HepG2 (cell line): ENCODE measurements around the gene PRR33. TPM values are rescaled to one million over a fixed set of nuclear protein-coding genes. Genes with fewer than 3 reads are reported as not detected.

Source experiments
- ATAC-seq: fragments of 200-7000 bp; cut with Tn5 transposase; 3 replicates; pipeline ENCODE4 v1.9.1; 2020; ENCODE audit warnings: mild to moderate bottlenecking, moderate library complexity
- BruUV-seq: library from RNA; stranded (reverse); fragments of 400-500 nt; replicated peaks from 2 replicates; lab custom pipeline; 2021; lab: Mats Ljungman, UMichigan
- CTCF ChIA-PET: fragments of 300-600 bp; formaldehyde crosslinking; extraction: SDS; loops from one replicate; lab custom pipeline; 2021; ENCODE audit warnings: low total read pairs, inconsistent platforms, low intra/inter-chr PET ratio; lab: Yijun Ruan, JAX
- POLR2A ChIA-PET: fragments of 350-600 bp; sonication (Branson Sonifier 250); formaldehyde crosslinking; loops from one replicate; lab custom pipeline; 2020; ENCODE audit warnings: antibody characterized with exemption, inconsistent platforms; lab: Yijun Ruan, JAX
- DNase-seq: peaks from one replicate; pipeline ENCODE4 v3.0.0-alpha.2; 2015; ENCODE audit warnings: low spot score
- FAIRE-seq: peaks from 3 replicates; lab custom pipeline; 2011; peaks lifted over from hg19 to GRCh38; lab: Jason Lieb, UNC
- H2AFZ ChIP-seq: one replicate; pipeline ENCODE4 v1.6.1; 2011; ENCODE audit warnings: low read length, inconsistent platforms
- H3K27ac ChIP-seq: fragments of 300-600 bp; 3 replicates; pipeline ENCODE4 v1.8.0; 2011; ENCODE audit warnings: mixed run types, mild to moderate bottlenecking, mixed read lengths, low read length, inconsistent platforms; ENCODE audit not compliant: insufficient read depth; ENCODE audit errors: extremely low read length
- H3K27me3 ChIP-seq, 2 experiments: fragments of 200-600 bp in 1 of 2; 2 replicates in 1 of 2; 3 replicates in 1 of 2; pipeline versions ENCODE4 v1.6.0 to v1.8.0; 2011; ENCODE audit warnings: low read length in 2 of 2, mild to moderate bottlenecking in 2 of 2, moderate library complexity in 2 of 2, inconsistent platforms in 1 of 2; ENCODE audit not compliant: insufficient read depth in 2 of 2, control insufficient read depth in 1 of 2
- H3K36me3 ChIP-seq, 2 experiments: fragments of 200-600 bp in 1 of 2; replicated peaks in 1 of 2; 2 replicates in 1 of 2; 3 replicates in 1 of 2; pipeline versions ENCODE4 v1.5.1 to v1.8.0; 2011; ENCODE audit warnings: low read length in 2 of 2, inconsistent platforms in 1 of 2; ENCODE audit not compliant: insufficient read depth in 2 of 2, control insufficient read depth in 1 of 2
- H3K4me1 ChIP-seq: 2 replicates; pipeline ENCODE4 v1.5.1; 2012; ENCODE audit warnings: low read length, inconsistent platforms; ENCODE audit not compliant: insufficient read depth
- H3K4me2 ChIP-seq: 2 replicates; pipeline ENCODE4 v1.6.0; 2011; ENCODE audit warnings: low read depth, low read length, inconsistent platforms
- H3K4me3 ChIP-seq, 3 experiments: fragments of 200-600 bp in 1 of 3; sonication (generic), shearing (Covaris generic) in 1 of 3; replicated peaks in 1 of 3; 2 replicates each; pipeline ENCODE4 v1.5.1; 2011 to 2016; ENCODE audit warnings: low read length in 3 of 3, inconsistent platforms in 2 of 3, low read depth in 2 of 3, mild to moderate bottlenecking in 2 of 3, control low read depth in 1 of 3, mixed read lengths in 1 of 3; ENCODE audit not compliant: insufficient read depth in 1 of 3
- H3K79me2 ChIP-seq: one replicate; pipeline ENCODE4 v1.6.1; 2011; ENCODE audit warnings: low read length, inconsistent platforms; ENCODE audit not compliant: insufficient read depth
- H3K9ac ChIP-seq: 2 replicates; pipeline ENCODE4 v1.6.0; 2011; ENCODE audit warnings: mild to moderate bottlenecking, low read depth, low read length, inconsistent platforms; ENCODE audit not compliant: insufficient read depth
- H3K9me3 ChIP-seq: 2 replicates; pipeline ENCODE4 v1.5.1; 2012; ENCODE audit warnings: mild to moderate bottlenecking, low read length
- H4K20me1 ChIP-seq: 2 replicates; pipeline ENCODE4 v1.6.0; 2011; ENCODE audit warnings: inconsistent platforms, mild to moderate bottlenecking, low read length, moderate library complexity; ENCODE audit not compliant: insufficient read depth
- HCFC1 ChIP-seq: fragments of 150-350 bp; IDR thresholded peaks from 2 replicates; pipeline ENCODE4 v1.6.1; 2014; ENCODE audit warnings: low read depth, low read length
- ZNF484 ChIP-seq: sonication (generic); formaldehyde crosslinking; IDR thresholded peaks from 2 replicates; pipeline ENCODE4 v1.5.1; 2020; ENCODE audit warnings: mild to moderate bottlenecking, low read depth, missing genetic modification reagents, borderline replicate concordance
- ZSCAN22 ChIP-seq: sonication (generic); formaldehyde crosslinking; IDR thresholded peaks from 2 replicates; pipeline ENCODE4 v1.4.0; 2020; ENCODE audit warnings: mild to moderate bottlenecking, missing genetic modification reagents
- WGBS: methylation state at CpG from one replicate; pipeline ENCODE4 v1.1.6; 2017; ENCODE audit warnings: low lambda C conversion rate; 5-methylcytosine and 5-hydroxymethylcytosine counted together
- in situ Hi-C: cut with HindIII; loops from 2 replicates; pipeline ENCODE4 v1.10.0; 2017; ENCODE audit warnings: low pct_unique_long_range_greater_than_20kb; ENCODE audit not compliant: extremely low pct_ligation_motif_present
- intact Hi-C: fragments of 100-400 bp; cut with micrococcal nuclease; formaldehyde crosslinking; loops from one replicate; pipeline ENCODE4 v1.10.0; 2022; ENCODE audit not compliant: unreplicated experiment
- polyA plus RNA-seq, 8 experiments: library from polyadenylated mRNA; depleted of rRNA in 3 of 8; stranded (reverse) in 7 of 8; unstranded in 1 of 8; fragments of >200 nt; fragmentation: Illumina TruSeq in 4 of 8; extraction: Trizol in 4 of 8; gene quantifications; 2 replicates each; pipeline versions ENCODE4 v1.2.1 to v1.2.3, GENCODE V29; 2011 to 2016; ENCODE audit warnings: low read depth in 4 of 8, missing spikeins in 1 of 8, mixed read lengths in 1 of 8; ENCODE audit not compliant: insufficient read depth in 1 of 8
- total RNA-seq, 5 experiments: library from RNA; depleted of rRNA; stranded (reverse); fragments of >200 nt; fragmentation: Illumina TruSeq; extraction: Trizol; gene quantifications; 2 replicates each; pipeline ENCODE4 v1.2.3, GENCODE V29; 2016; ENCODE audit warnings: low read depth in 1 of 5
- TF ChIP-seq, protein P1 (sequence below): sonication (generic); formaldehyde crosslinking; IDR thresholded peaks from 2 replicates; pipeline ENCODE4 v1.8.1; 2023; ENCODE audit warnings: mild to moderate bottlenecking, missing genetic modification reagents
- TF ChIP-seq, protein P2 (sequence below): sonication (generic); formaldehyde crosslinking; IDR thresholded peaks from 2 replicates; pipeline ENCODE4 v1.8.0; 2022; ENCODE audit warnings: mild to moderate bottlenecking, missing genetic modification reagents, borderline replicate concordance
- TF ChIP-seq, protein P3 (sequence below): sonication (generic); formaldehyde crosslinking; IDR thresholded peaks from 2 replicates; pipeline ENCODE4 v1.5.0; 2020; ENCODE audit warnings: mild to moderate bottlenecking, missing genetic modification reagents

Gene PRR33
- total and polyA plus RNA-seq, 2 of the 13 experiments (the other 11 are each of a cell fraction or from before 2014, with no cell fraction given): not detected

DNA sequence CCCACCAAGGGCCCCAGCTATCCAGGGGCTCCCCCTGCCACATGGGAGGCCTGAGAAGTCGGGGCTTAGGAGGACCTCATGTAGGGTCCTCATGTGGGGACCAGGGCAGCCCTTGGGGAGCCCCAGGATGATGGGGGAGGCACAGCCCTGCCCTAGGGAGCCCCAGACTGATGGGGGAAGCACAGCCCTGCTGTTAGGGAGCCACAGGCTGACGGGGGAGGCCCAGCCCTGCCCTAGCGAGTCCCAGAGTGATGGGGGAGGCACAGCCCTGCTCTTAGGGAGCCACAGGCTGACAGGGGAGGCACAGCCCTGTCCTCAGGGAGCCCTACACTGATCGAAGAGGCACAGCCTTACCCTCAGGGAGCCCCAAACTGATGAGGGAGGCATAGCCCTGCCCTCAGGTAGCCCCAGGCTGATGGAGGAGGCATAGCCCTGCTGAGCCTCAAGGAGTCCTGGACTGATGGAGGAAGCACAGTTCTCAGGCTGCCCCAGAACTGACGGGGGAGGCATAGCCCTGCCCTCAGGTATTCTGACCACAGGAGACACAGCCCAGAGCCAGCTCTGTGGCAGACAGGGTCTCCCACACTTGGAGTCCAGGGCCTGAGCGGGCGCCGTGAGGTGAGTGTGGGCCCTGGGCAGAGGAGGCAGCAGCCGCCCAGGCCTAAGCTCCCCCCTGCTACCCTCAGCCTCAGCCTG lies 10.8 kb downstream of the PRR33 start:
- FAIRE-seq (no peak), DNase-seq (no peak), ATAC-seq (no peak)
- WGBS: no CpG with 5 or more reads among the region's 9 CpGs
- Histone ChIP-seq H3K79me2 (no peaks in the 10 kb centered on the region), H2AFZ (no peak overlapping the region), H3K4me1 (peaks cover 32% of the 10 kb centered on the region), H4K20me1 (no peaks in the 10 kb centered on the region), H3K27ac (no peak overlapping the region), H3K9me3 (no peaks in the 10 kb centered on the region), H3K4me3 (no peak overlapping the region), H3K36me3 (no peaks in the 10 kb centered on the region), H3K9ac (no peak overlapping the region), H3K4me2 (no peak overlapping the region; the same call in 1 of the 2 replicates), H3K27me3 (peaks cover 6 to 55% of the 10 kb centered on the region in 2 experiments; a peak in 4 of 5 replicates)
- POLR2A ChIA-PET: no interaction called here
- no TSS peak for BruUV-seq
- TF ChIP-seq, protein P1, sequence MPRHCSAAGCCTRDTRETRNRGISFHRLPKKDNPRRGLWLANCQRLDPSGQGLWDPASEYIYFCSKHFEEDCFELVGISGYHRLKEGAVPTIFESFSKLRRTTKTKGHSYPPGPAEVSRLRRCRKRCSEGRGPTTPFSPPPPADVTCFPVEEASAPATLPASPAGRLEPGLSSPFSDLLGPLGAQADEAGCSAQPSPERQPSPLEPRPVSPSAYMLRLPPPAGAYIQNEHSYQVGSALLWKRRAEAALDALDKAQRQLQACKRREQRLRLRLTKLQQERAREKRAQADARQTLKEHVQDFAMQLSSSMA: no peak
- TF ChIP-seq, protein P2, sequence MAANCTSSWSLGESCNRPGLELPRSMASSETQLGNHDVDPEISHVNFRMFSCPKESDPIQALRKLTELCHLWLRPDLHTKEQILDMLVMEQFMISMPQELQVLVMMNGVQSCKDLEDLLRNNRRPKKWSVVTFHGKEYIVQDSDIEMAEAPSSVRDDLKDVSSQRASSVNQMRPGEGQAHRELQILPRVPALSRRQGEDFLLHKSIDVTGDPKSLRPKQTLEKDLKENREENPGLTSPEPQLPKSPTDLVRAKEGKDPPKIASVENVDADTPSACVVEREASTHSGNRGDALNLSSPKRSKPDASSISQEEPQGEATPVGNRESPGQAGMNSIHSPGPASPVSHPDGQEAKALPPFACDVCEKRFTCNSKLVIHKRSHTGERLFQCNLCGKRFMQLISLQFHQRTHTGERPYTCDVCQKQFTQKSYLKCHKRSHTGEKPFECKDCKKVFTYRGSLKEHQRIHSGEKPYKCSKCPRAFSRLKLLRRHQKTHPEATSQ (CRISPR knock-in tag): no peak
- TF ChIP-seq HCFC1: no peak
- peak; percentile 94 for TF ChIP-seq ZSCAN22
- TF ChIP-seq ZNF484 (CRISPR knock-in tag): no peak
- TF ChIP-seq, protein P3, sequence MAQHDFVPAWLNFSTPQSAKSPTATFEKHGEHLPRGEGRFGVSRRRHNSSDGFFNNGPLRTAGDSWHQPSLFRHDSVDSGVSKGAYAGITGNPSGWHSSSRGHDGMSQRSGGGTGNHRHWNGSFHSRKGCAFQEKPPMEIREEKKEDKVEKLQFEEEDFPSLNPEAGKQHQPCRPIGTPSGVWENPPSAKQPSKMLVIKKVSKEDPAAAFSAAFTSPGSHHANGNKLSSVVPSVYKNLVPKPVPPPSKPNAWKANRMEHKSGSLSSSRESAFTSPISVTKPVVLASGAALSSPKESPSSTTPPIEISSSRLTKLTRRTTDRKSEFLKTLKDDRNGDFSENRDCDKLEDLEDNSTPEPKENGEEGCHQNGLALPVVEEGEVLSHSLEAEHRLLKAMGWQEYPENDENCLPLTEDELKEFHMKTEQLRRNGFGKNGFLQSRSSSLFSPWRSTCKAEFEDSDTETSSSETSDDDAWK: no peak
- intact Hi-C loops: loop anchor here (5.0 kb wide), 1 partner anchor 471 kb away; no protein-coding TSS in a partner anchor
- in situ Hi-C loops: loop anchor here (5.0 kb wide), 1 partner anchor 271 kb away; no protein-coding TSS in a partner anchor
- CTCF ChIA-PET: interaction anchor here (7.1 kb wide), 1 partner anchor 270 kb away, joined by 108 read pairs; no protein-coding TSS in a partner anchor
